AG04449 (cell line): Measurements from ENCODE around the gene LAMA5.
"Not testable (repeated sequence)": the region's sequence is repeated elsewhere in the genome, so short reads cannot be mapped to it uniquely, and the experiment has no call there.

Experiments
- CTCF ChIA-PET: fragments of 350-600 bp; formaldehyde crosslinking; extraction: SDS; loops from one replicate; lab custom pipeline; 2021; ENCODE audit warnings: antibody characterized with exemption; lab: Yijun Ruan, JAX
- POLR2A ChIA-PET: fragments of 400-600, 350-600 bp; formaldehyde crosslinking; extraction: SDS; loops from one replicate; lab custom pipeline; 2020; ENCODE audit warnings: antibody characterized with exemption, inconsistent platforms; lab: Yijun Ruan, JAX
- DNase-seq: peaks from one replicate; pipeline ENCODE4 v3.0.0-alpha.2; 2010; ENCODE audit warnings: low read depth, low spot score
- H3K4me3 ChIP-seq: 2 replicates; pipeline ENCODE4 v1.5.1; 2011; ENCODE audit warnings: low read depth, mild to moderate bottlenecking, control low read depth, low read length
- CTCF ChIP-seq: IDR thresholded peaks from one replicate; pipeline ENCODE4 v1.5.1; 2011; ENCODE audit warnings: mild to moderate bottlenecking, moderate library complexity, low read length, control low read depth, inconsistent platforms; ENCODE audit not compliant: insufficient read depth; ENCODE audit errors: missing control alignments

LAMA5 gene

GRCh38 chr20:62374331-62375152 is 7.4 kb upstream of the LAMA5 start:
- no peak for TF ChIP-seq CTCF
- DNase-seq = no peak

GRCh38 chr20:62373631-62374179 is 6.6 kb upstream of the LAMA5 start:
- POLR2A ChIA-PET, DNase-seq, H3K4me3 ChIP-seq: not testable (repeated sequence)
- CTCF ChIA-PET = interaction anchor here (0.6 to 4.4 kb wide), 4 partner anchors 9 to 72 kb away, joined by 4 to 37 read pairs (median 15); partner anchors contain the start of gene ADRM1

More at GRCh38 chr20:62374331-62375152, 7.4 kb upstream of the LAMA5 start:
- CTCF ChIA-PET = interaction anchor here (0.6 to 4.4 kb wide), 9 partner anchors 9 to 364 kb away, joined by 4 to 37 read pairs (median 8); partner anchors contain the start of gene ADRM1
- no peak overlapping the region for H3K4me3 ChIP-seq
- POLR2A ChIA-PET = interaction anchor here (0.6 kb wide), 1 partner anchor 232 kb away, joined by 3 read pairs; no protein-coding TSS in a partner anchor

- TF ChIP-seq CTCF = no peak
- H3K4me3 ChIP-seq = no peak overlapping the region
- CTCF ChIA-PET = interaction anchor here (0.8 to 2.1 kb wide), 3 partner anchors 10 to 70 kb away, joined by 3 to 22 read pairs (median 3); partner anchors contain the start of gene ADRM1
- DNase-seq = no peak
- POLR2A ChIA-PET = no interaction called here
Observed at GRCh38 chr20:62372042-62372993, 5.2 kb upstream of the LAMA5 start.

GRCh38 chr20:62371588-62372041 is 4.5 kb upstream of the LAMA5 start:
- CTCF ChIA-PET = interaction anchor here (0.8 to 4.9 kb wide), 3 partner anchors 11 to 72 kb away, joined by 3 to 24 read pairs (median 22); partner anchors contain the start of gene ADRM1
- H3K4me3 ChIP-seq = no peak overlapping the region
- no peak for TF ChIP-seq CTCF
- POLR2A ChIA-PET = no interaction called here
- no peak for DNase-seq

- no peak for TF ChIP-seq CTCF
- no peak for DNase-seq
- H3K4me3 ChIP-seq = no peak overlapping the region
- ChIA-PET CTCF (interaction anchor here (2.1 to 4.9 kb wide), 2 partner anchors 12 to 71 kb away, joined by 22 to 24 read pairs; no protein-coding TSS in a partner anchor), POLR2A (no interaction called here)
Observed at GRCh38 chr20:62370807-62371587, 3.9 kb upstream of the LAMA5 start.
